HG03139 (cell line): ENCODE measurements around the gene CA10.

ENCODE experiments used
- ATAC-seq: cut with Tn5 transposase; IDR thresholded peaks from one replicate; pipeline ENCODE4 v1.9.1; 2021; ENCODE audit not compliant: unreplicated experiment

CA10 gene

DNA sequence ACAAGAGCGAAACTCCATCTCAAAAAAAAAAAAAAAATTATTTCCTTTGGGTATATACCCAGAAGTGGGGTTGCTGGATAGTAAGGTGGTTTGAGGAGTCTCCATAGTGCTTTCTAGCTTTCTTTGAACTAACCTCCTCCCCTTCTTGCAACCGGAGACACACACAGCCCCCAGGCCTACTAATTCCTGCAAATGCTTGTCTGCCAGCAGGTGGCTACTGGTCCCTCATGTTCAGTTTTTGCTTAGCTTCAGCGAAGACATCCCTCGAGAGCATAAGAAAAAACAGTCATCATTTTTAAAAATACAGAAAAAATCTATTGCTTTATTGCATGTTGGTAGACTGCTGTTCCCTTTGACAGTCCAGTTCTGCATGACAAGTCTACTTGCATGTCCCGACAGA lies 459.2 kb downstream of the CA10 start:
- no peak for ATAC-seq

DNA sequence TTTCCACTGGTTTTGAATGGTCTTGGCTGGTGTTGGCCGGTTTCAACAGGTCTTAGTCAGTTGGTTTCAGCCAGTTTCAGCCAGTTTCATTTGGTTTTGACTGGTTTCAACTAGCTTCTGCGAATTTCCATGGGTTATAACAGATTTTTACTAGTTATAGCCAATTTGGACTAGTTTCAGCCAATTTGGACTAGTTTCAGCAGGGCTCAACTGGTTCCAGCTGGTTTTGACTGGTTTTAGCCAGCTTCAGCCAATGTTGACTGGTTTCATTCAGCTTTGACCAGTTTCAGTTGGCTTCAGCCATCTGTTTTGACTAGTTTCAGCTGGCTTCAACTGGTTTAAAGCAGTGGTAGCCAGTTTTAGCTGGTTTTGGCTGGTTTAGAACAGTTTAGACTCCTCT lies 465.6 kb downstream of the CA10 start:
- ATAC-seq: no peak

DNA sequence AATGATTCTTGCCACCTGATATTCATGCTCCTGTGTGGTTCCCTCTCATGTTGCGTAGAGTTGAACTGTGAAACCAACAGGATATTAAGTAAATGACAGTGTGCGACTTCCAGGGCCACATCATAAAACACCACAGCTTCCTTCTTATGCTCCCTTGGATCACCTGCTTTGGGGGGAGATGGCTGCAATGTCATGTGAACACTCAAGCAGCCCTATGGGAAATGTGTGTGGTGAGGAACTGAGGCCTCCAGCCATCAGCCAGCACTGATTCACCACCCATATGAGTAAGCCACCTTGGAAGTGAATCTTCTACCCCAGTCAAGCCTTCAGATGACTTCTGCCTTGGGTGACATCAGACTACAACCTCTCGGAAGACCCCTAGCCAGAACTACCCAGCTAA lies 470.6 kb downstream of the CA10 start:
- ATAC-seq: no peak

DNA sequence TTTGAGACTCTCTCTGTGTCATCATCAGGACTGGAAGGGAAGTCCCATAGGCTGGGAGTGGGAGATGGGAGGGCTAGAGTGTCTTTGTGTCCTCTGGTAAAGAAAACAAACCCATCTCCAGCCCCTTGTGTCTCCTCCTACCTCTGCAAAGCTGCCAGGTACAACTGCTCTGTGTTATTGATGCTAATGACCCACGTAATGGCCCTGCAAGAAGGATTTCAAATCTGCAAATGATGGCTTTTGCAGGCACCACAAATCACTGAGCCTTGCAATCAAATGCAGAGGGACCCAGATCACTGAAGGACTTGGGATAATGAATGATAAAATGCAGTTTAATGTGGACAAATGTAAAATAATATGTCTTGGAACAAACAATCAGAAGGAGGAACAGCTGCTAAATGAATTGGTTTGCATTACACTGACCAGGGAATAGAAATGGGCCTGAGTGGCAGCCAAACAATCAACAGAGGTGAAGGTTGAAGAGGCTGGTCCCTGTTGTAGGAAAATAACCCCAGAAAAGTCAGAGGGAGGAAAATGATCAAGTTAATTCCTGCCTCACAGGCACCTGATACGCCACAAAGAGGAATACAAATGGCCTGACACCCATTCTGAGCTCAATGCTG lies 473.1 kb downstream of the CA10 start:
- no peak for ATAC-seq

DNA sequence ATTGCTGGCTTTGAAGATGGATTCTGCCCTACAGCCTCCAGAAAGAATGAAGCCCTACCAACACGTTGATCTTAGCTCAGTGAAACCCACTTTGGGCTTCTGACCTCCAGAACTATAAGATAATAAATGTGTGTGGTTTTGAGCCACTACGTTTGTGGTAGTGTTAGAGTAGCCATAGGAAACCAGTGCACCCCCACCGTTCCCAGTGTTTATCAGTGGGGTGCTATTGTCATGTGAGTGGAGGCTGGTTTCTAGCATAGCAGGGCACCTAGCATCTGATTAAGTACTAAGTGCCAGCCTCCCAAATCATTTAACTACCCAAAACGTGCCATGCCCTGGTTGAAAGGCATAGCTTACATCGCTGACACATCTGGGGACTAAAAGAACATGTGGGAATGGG lies 474.3 kb downstream of the CA10 start:
- no peak for ATAC-seq

DNA sequence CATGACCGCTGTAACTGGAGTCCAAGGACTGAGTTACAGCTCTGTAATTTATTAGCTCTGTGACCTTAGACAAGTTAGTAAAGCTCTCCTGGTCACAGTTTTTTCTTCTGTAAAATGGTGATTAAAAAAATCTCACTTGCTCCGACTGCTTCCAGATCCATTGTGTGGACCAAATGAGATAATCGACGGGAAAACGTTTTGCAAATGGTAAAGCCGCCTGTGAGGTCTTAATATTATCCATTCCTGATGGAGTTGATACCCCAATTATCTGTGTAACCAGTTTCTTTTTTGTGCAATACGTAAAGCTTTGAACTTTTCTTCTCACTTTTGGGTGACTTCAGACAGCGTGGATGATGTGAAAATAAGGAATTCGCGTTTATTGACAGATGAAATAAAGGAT lies 475.2 kb downstream of the CA10 start:
- ATAC-seq: no peak

DNA sequence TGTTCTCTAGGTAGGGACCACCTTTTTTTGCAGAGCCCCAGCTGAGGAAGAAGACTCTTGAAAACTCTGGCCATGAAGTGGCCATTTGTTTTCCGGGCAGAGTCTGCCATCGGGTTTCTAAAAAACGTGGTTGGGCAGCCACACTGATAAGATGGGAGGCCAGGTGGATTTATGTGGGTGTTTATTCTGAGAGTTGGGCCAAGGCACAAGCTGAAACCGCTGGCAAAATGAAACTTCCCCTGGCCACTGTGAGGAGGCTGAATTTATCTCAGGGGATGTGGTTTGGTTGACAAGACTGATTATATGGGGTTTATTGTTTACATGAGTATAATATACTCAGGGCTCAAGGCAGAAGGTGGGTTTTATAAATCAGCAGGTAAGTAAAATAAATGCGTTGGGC lies 476.4 kb downstream of the CA10 start:
- no peak for ATAC-seq

DNA sequence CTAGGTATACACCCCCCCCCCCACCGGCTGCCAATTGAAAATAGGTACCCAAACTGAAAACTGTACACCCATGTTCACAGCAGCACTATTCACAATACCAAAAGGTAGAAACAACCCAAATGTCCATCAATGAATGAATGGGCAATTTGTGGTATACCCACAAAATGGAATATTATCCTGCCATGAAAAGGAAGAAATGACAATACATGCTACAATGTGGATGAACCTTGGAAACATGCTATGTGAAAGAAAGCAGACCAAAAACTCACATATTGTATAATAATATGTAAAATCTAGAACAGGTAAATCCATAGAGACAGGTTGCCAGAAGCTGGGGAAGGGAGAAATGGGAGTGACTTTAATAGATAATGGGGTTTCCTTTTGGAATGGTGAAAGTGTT lies 480.6 kb downstream of the CA10 start:
- no peak for ATAC-seq

DNA sequence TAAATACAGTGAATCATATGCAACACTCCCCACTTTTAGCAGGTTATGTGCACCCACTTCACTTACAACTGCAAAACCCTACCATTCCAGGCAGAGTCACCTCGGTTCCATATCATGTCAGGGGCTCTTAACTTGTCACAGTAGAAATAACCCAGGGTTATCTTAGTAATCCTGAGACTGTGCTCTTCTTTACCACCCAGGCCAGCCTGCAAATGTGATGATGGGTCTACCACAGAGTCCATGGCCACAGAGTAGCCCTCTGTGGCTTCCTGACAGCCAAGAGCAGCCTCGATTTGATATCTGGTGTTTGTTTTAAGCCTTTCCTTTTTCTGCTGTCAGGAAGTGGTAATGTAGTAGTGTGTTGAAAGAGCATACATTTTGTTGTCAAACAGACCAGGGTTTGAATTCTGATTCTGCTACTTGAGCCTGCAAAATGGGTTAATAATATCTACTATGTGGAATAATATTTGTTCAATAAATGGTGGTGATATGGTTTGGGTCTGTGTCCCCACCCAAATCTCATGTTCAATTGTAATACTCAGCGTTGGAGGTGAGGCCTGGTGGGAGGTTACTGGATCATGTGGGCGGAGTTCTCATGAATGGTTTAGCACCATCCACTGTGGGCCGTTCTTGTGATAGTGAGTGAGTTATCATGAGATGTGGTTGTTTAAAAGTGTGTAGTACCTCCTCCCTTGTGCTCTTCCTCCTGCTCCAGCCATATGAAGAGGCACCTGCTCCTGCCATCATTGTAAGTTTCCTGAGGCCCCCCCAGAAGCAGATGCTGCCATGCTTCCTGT lies 481.6 kb downstream of the CA10 start:
- ATAC-seq: no peak

DNA sequence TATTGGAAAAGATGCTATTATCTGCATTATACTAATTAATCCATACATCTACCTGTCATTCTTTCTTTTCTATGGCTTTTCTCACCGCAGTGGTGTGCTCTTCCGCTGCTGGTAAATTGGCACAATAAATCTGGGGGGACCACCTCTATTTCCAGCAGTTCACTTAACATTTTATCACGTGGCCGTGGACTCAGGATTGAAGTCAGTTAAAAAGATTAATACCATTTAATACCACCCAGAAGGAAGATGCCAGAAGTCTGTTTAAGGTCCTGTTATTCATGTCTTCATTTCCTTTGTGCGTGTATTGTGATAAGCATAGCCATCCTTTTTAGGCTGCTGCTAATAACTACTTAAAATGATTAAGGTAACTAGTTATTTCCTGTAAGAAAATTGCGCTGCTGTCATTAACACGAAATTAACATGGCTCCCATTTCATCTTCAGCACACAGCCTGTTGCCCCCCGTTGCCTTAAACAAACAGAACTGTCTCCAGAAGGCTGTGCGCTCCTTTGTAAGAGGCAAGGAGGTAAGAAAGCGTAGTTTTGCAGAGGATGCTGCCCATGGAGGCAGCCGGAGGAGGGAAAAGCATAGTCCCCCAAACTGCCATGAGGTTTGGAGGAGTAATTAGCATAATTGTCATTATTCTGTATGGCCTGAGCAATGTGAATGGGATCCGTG lies 483.8 kb downstream of the CA10 start:
- ATAC-seq: no peak

DNA sequence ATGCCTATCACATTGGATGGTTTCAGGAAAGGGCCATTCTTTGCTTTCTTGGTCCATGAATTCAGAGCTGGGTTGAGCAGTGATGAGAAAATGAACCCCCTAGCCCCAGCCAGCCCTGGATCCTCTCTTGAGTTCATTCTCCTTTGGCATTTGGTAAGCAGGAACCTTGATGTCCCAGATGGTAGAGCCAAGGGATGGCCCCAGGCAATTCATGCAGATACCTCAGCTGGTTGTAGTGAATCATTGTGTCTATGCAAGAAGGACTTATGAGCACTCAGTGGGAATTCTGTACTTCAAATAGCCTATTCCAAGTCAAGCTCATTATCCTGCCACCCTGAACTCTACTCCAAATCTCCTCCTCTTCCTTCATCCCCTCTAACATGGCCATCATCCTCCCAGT lies 485.4 kb downstream of the CA10 start:
- no peak for ATAC-seq

DNA sequence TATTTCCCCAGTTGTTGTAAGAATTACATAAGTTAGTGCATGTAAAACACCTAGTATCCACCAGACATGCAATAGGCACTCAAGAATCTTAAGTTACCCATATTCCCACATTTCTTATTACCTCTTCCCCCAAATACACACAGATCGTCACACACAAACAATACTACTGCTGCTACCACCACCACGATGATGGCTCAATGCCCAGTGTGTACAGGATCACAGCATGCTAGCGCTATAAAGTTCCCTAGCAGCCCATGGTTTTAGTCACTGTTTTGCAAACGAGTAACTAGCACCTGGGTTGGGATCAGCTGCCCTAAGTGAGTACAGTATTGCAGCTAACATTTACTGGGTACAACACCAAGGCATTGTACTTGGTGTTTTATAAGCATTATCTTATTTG lies 486.4 kb downstream of the CA10 start:
- no peak for ATAC-seq

DNA sequence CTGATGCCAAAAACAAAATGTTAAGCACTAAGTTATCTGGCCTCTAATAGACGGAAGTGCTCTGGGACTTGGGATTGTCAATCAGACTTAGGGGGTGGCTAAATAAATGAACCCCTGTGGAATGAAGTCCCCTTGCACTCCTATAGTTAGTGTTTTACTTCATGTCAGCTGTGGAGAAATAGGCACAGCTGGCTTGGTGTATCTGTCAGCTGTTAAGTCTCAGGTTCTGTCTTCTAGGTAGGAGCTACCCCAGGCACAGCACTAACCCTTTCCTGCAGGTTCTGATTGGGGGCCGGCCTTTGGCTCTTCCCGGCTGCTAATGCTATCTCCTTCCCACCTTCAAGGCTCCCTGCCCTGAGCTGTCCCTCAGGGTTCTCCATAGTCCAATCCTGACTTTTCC lies 487.6 kb downstream of the CA10 start:
- no peak for ATAC-seq

DNA sequence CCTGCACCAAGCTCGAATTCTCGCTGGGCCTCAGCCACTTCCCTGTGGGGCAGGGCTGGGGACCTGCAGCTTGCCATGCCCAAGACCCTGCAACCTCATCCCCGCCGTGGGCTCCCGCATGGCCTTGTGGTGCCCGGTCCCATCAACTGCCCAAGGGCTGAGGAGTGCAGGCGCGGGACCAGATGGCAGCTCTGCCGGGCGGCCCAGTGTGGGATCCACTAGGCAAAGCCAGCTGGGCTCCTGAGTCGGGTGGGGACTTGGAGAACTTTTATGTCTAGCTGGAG lies 489.6 kb downstream of the CA10 start:
- no peak for ATAC-seq

DNA sequence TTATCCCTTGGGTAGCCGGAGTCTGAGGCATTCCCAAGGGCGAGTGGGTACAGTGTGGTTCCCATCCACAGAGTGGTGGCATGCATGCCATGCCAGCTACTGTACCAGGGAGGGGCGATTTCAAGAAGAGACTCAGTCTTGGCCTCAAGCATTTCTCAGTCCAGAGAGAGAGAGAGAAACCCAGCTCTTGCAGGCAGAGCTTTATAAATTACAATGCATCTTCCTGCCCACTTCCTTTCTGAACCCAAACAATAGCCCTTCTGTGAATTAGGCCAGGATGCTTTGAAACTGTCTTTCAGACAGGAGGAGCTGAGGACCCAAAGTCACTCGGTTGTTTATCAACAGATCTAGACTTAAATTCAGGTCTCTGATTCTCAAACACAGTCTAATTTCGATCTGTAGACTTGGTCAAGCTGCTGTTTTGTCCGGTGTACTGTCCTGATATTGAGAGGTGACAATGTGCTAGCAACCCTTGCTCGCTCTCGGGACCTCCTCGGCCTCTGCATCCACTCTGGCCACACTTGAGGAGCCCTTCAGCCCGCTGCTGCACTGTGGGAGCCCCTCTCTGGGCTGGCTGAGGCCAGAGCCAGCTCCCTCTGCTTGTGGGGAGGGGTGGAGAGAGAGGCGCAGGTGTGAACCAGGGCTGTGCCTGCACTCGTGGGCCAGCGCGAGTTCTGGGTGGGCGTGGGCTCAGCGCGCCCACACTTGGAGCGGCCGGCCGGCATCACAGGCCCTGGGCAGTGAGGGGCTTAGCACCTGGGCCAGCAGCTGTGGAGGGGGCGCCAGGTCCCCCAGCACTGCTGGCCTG lies 490.2 kb downstream of the CA10 start:
- no peak for ATAC-seq

DNA sequence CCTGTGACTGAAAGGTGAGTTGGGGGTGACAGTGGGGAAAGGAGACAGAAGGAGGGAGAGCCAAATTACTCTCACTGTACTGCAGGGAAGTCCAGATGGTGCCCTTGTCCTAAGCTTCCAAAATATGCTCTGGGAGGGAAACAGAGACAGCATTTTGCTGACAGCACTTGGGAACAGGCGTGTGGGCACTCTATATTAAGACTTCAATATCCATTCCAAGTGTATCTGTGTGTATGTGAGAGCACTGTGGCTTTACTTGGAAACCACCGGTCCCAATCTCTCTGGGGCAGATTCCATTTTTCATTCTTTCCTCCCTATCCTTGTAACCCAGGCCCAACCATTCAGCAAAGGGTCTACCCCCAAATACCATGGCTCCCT lies 490.8 kb downstream of the CA10 start:
- no peak for ATAC-seq

DNA sequence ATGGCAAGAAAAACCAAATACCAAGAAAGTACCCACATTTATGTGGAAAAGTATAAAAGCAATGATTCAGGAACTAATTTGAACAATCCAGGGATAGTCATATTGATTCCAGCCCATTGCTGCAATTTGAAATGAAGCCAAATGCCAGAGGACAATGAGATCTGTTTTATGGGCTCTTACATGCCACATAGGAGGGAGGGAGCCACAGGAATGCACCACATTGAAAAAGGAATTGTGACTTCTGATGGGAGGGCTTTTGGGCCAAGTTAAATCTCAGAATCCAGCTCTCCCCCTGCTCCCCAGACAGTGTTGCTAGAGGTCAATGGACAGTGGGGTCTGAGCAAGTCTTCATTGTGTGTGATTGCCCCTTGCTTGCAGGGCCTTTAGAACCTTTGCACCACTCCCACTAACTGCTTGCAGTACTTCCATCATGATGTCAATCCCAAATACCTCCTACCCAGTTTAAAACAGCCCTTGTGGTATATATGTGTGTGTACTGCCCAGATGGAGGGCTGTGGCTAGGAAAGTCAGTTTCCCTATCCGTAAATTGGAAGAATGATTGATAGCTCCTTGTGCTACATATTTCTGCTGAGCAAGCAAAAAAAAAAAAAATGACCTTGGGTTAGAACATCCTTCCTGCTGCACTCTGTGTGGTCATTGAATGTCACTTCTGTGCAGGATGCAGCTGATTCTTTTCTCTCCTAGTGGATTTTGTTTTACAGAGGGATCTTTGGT lies 491.4 kb downstream of the CA10 start:
- no peak for ATAC-seq

DNA sequence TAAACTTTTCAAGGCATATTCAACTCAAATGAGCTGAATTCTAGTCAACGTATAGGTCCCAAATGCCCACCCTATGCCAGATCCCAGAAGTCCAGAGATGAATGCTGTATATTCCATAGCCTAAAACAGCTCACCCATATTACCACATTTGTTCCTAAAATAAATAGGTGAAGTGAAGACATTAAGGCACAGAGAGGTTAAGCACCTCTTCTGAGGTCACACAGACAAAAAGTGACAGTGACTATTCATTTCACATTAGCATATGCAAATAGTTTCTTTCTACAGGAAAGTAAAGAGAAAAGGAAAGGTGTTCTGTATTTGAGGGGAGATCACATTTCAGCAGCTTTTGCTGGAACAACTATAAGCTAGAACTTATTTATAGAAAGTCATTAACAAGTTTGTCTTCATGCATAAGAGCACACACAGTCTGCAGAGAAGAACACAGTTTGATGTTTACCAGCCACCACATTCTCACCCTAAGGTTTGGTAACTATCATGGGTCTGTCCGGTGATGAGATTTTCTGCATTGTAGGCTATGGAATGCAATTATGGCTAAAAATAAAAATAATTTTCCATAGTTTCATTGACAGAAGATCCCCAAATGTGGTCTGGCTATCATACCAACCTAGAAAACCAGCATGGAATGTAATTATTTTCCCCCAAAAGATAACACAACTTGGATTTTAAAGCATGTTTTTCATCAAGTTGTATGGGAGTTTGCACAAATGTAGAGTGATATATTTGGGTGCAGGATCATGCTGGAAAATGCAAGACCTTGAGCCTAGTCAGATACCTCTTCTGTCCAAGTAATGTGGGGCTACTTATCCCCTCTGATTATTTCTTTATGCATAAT lies 496.1 kb downstream of the CA10 start:
- no peak for ATAC-seq

DNA sequence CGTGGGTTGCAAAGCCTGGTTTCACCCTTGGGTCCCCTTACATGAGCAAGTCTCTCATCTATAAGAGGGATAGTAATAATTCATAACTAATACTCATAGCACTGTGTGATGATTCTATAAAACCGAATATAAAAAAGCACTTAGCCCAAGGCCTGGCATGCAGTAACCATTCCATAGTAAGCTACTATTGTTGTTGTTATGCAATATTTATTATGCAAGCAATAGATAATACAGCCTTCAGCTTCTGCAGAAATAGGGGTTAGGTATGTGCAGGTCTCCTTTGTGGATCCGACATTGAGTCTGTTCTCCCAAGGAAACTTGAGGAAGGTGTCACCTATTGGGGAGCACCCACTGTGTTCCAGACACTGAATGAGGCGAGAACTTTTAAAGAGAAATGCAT lies 497.1 kb downstream of the CA10 start:
- ATAC-seq: no peak

DNA sequence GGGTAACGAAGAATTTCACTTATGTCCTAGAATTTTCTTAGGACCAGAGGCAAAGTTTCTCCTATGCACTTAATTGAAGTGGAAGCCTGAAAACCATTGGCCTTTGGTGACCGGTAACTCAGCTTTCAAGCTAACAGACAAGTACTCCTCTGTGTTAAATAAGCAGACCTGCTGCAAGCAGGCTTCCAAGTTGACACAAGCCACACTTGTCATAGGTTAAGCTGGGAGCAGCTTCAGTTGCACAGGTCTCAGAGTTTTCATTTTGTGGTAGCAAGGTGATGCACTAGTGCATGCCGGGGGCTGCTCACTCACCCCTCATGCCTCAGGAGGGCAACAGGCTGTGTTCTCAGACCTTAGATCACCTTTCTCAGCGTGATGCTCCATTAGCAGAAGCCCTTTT lies 498.2 kb downstream of the CA10 start:
- no peak for ATAC-seq
